ENCODE measurements around the gene NR2E1.

The NR2E1 gene

DNA sequence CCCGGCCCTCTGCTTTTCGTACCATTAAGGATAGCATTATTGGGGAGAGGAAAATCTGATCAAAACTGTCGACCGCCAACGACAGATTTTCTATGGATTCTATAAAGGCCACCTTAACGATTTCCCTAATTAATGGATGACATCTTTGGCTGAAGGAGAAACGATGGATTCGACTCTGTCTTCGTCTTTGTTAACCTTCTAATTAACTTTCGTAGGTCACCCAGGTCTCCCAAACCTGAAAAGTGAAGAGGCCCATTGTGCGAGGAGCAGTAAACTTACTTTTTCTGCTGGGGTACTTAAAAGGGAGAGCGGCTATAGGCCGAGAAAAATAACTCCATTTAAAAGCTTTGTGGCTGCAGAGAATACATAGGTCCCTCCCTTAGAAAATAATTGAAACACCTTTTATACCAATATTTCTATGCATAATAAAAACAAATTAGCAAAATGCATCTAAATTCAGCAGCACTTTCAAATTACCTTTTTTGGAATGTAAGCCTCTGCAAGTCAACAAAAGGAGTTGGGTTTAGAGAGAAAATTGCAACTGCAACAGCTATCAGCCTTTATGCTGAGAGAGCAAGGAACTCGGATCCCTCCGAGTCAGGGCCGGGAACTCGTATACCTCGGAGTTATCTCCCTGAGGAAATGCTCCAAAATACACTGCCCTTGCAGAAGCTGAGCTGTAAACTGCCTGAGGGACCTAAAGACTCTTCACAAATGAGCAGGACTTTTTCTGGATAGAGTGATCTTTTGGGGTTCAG lies 31.4 kb upstream of the NR2E1 start:
- Histone ChIP-seq H3K27me3 (peaks cover 59 to 90% (median 84%) of the 10 kb centered on the region in 11 experiments), H3K4me3 (no peak overlapping the region), H3K4me2 (peak overlapping the region in 2 of 11 experiments; percentile 79 to 83; a peak in 3 of 22 replicates), H3K4me1 (peaks cover 0 to 16% (median 5%) of the 10 kb centered on the region in 10 experiments; a peak in 8 of 20 replicates), H4K20me1 (peaks cover 0 to 17% (median 0%) of the 10 kb centered on the region in 11 experiments; a peak in 6 of 22 replicates), H3K27ac (no peak overlapping the region), H3K9ac (no peak overlapping the region), H3K9me3 (replicated peaks in 1 of 11) (peaks cover 0 to 5% (median 0%) of the 10 kb centered on the region in 11 experiments; a peak in 1 of 22 replicates), H3K36me3 (no peaks in the 10 kb centered on the region)
- TF ChIP-seq Cebpa-rat (IDR thresholded peaks at IDR 0.05): no peak

DNA sequence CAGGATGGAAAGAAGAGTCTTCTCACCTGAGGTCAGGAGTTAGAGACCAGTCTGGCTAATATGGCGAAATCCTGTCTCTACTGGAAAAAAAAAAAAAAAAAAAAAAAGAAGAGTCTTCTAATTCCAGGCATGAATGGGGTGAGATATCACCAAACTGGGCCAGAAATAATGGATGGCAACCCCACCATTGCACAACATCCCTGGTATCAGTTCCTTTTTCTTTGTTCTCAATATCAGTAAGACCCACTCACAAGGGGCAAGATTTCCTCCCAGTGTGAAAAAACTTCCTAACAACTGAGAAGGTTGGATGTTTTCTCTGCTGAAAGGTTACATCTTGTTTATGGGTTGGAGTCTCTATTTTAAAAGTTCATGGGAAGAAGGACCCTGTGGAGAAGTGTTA lies 23.6 kb upstream of the NR2E1 start:
- Histone ChIP-seq H3K9ac (peak overlapping the region in 4 of 11 experiments; percentile 43 to 60 (median 58); a peak in 7 of 22 replicates), H3K36me3 (no peaks in the 10 kb centered on the region), H3K9me3 (replicated peaks in 1 of 11) (no peaks in the 10 kb centered on the region), H3K4me1 (peaks cover 0 to 46% (median 27%) of the 10 kb centered on the region in 10 experiments; a peak in 17 of 20 replicates), H3K4me2 (peak overlapping the region in 10 of 11 experiments; percentile 37 to 88 (median 75); a peak in 19 of 22 replicates), H4K20me1 (no peaks in the 10 kb centered on the region), H3K4me3 (peak overlapping the region in 2 of 10 experiments; percentile 20; a peak in 1 of 20 replicates), H3K27ac (peak overlapping the region in 9 of 11 experiments; percentile 6 to 82 (median 62); a peak in 16 of 22 replicates), H3K27me3 (peaks cover 0 to 19% (median 5%) of the 10 kb centered on the region in 11 experiments; a peak in 17 of 22 replicates)
- TF ChIP-seq Cebpa-rat (IDR thresholded peaks at IDR 0.05): peak in 10 of 11 experiments; percentile 77 to 99 (median 93)

DNA sequence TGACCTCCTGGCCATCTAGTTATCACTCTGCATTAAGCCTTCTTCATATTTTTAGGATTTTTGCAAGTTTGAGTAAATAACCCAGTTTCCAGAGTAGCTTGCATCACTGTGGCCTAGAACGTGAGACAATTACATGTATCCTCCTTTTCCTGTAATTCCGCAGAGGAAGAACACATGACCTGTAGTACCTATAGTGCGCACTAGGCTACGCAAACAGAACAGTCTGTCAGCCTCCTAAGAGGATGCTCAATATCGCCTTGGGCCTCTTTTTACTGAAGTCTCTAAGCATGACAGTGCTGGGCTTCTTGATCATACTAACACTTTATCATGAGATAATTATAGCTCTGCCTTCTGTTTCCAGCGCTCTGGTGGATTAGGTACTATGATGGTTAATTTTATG lies 20.2 kb upstream of the NR2E1 start:
- no peak for TF ChIP-seq Cebpa-rat (IDR thresholded peaks at IDR 0.05)
- Histone ChIP-seq H3K4me3 (no peak overlapping the region), H3K9me3 (replicated peaks in 1 of 11) (peaks cover 0 to 11% (median 8%) of the 10 kb centered on the region in 11 experiments; a peak in 16 of 22 replicates), H4K20me1 (no peaks in the 10 kb centered on the region), H3K36me3 (no peaks in the 10 kb centered on the region), H3K4me2 (no peak overlapping the region), H3K27me3 (peaks cover 0 to 9% (median 0%) of the 10 kb centered on the region in 11 experiments; a peak in 5 of 22 replicates), H3K9ac (no peak overlapping the region), H3K27ac (no peak overlapping the region), H3K4me1 (peaks cover 0 to 36% (median 27%) of the 10 kb centered on the region in 10 experiments; a peak in 17 of 20 replicates)

DNA sequence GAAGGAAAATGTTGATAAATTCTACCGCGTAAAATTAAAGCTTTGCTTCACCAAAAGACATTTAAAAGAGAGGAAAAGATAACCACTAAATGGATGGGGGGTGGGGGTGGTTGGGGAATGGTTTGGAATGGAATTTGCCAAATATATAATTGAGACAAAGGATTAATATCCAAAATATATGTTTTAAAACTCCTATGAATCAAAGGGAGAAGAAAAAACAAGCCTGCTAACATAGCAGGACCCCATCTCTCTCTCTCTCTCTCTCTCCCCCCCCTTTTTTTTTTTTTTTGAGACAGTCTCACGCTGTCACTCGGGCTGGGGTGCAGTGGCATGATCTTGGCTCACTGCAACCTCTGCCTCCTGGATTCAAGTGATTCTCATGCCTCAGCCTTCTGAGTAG lies 13.4 kb upstream of the NR2E1 start:
- Histone ChIP-seq H3K4me3 (no peak overlapping the region), H3K4me2 (no peak overlapping the region), H3K9me3 (replicated peaks in 1 of 11) (peaks cover 0 to 20% (median 11%) of the 10 kb centered on the region in 11 experiments; a peak in 18 of 22 replicates), H3K36me3 (no peaks in the 10 kb centered on the region), H4K20me1 (peaks cover 0 to 14% (median 5%) of the 10 kb centered on the region in 11 experiments; a peak in 9 of 22 replicates), H3K9ac (no peak overlapping the region), H3K27me3 (peaks cover 32 to 56% (median 42%) of the 10 kb centered on the region in 11 experiments), H3K27ac (no peak overlapping the region), H3K4me1 (peaks cover 0 to 4% (median 0%) of the 10 kb centered on the region in 10 experiments; a peak in 5 of 20 replicates)
- TF ChIP-seq Cebpa-rat (IDR thresholded peaks at IDR 0.05): no peak

DNA sequence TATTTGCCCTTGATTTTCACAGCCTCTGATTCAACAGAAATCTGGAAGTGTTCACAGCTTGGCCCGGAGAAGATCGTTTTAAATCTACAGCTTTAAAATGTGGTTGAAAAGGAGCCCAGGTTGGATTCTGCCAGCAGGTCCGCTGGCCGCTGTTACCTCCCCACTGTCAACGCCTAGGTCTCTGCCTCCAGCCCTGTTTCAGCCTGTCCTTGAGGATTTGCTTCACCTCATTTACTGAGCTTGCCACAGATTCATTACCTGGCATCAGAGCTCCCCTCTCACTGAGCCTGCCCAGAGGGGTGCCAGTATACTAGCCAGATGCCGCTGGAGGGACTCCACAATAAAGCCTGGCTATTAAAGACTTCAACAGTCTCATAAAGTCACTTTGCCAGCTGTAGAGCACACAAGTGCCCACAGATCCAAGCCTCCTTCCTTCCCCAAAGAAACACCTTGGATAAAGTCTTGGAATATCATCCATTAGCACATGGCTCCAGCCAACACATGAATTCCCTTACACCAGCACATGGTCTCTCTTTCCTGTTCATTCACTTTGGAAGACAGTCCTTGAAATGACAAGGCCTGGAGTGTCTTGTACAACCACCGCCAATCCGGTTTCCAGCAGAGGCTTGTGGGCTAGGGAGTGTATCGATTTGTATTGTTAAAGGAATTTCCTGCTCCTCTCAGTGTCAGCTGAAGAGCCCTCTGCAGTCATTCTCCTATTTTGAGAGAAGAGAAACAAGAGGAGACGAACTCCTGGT lies 9.5 kb upstream of the NR2E1 start:
- H3K36me3 ChIP-seq: no peaks in the 10 kb centered on the region
- H3K4me1 ChIP-seq: peaks cover 0 to 6% (median 0%) of the 10 kb centered on the region in 10 experiments; a peak in 5 of 20 replicates
- no peak overlapping the region; a peak in 1 of 22 replicates for H3K4me2 ChIP-seq
- no peak overlapping the region for H3K27ac ChIP-seq
- H3K4me3 ChIP-seq: no peak overlapping the region
- peaks cover 72 to 88% (median 81%) of the 10 kb centered on the region in 11 experiments for H3K27me3 ChIP-seq
- peaks cover 0 to 20% (median 8%) of the 10 kb centered on the region in 11 experiments; a peak in 13 of 22 replicates for H3K9me3 ChIP-seq (replicated peaks in 1 of 11)
- peaks cover 0 to 46% (median 14%) of the 10 kb centered on the region in 11 experiments; a peak in 12 of 22 replicates for H4K20me1 ChIP-seq
- H3K9ac ChIP-seq: no peak overlapping the region
- no peak for TF ChIP-seq Cebpa-rat (IDR thresholded peaks at IDR 0.05)

DNA sequence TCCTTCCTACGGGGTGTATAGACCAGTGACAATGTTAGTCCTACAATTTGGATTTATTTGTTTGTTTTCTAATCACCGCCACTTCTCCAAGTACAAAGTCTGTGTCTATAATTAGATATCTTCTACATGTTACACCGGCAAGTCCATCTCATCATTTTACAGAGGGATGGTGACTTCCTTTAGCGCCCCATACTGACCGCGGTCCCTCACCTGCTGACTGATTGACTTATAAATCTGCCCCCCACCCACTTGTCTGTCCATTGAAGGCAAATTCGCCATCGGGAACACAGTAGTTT lies 8.9 kb upstream of the NR2E1 start:
- no peak for TF ChIP-seq Cebpa-rat (IDR thresholded peaks at IDR 0.05)
- Histone ChIP-seq H3K9ac (no peak overlapping the region), H4K20me1 (peaks cover 0 to 52% (median 14%) of the 10 kb centered on the region in 11 experiments; a peak in 12 of 22 replicates), H3K27ac (no peak overlapping the region), H3K4me3 (peak overlapping the region in 2 of 10 experiments; percentile 30 to 44; a peak in 2 of 20 replicates), H3K9me3 (replicated peaks in 1 of 11) (peaks cover 0 to 20% (median 8%) of the 10 kb centered on the region in 11 experiments; a peak in 13 of 22 replicates), H3K4me1 (peaks cover 0 to 6% (median 0%) of the 10 kb centered on the region in 10 experiments; a peak in 5 of 20 replicates), H3K36me3 (no peaks in the 10 kb centered on the region), H3K4me2 (peak overlapping the region in 3 of 11 experiments; percentile 62 to 73 (median 72); a peak in 4 of 22 replicates), H3K27me3 (peaks cover 77 to 91% (median 86%) of the 10 kb centered on the region in 11 experiments)

DNA sequence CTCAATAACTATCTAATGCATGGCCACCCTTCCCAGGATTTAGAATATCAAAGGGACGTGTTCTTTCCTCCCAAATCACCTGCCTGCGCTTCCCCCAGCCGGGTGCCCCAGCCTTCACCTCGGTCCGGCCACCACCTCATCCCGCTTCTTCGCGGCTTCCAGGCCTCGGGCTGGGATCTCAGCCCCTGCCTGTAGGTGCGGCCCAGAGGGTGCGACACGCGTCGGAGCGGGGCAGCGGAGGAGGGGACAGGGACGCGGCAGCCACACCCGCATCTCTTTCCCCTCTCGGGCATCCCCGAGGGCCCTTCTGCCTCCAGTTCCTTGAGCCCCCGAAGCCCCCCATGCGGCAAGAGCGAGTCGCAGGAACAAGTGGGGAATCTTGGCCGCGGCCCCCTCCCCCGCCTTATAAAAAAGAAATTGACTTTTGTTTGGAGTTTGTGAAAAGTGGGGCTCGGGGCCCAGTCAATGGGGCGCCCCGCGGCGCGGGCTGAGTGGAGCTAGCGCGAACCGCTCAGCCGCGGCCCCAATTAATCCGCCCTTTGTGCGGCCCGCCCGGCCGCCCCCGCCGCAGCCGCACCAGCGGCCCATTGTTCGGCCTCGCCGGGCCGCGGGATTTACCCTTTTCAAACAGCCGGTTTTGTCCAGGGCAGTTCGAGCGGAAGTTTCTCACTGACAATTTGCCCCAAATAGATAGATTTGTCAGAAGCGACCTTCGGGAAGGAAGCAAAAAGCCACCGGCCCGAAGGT lies 8.4 kb upstream of the NR2E1 start:
- Histone ChIP-seq H4K20me1 (peaks cover 0 to 57% (median 18%) of the 10 kb centered on the region in 11 experiments; a peak in 12 of 22 replicates), H3K27me3 (peaks cover 82 to 97% (median 91%) of the 10 kb centered on the region in 11 experiments), H3K4me2 (peak overlapping the region in 9 of 11 experiments; percentile 0 to 73 (median 24); a peak in 11 of 22 replicates), H3K36me3 (no peaks in the 10 kb centered on the region), H3K4me3 (peak overlapping the region in 5 of 10 experiments; percentile 9 to 44 (median 34); a peak in 9 of 20 replicates), H3K27ac (no peak overlapping the region), H3K9ac (no peak overlapping the region), H3K4me1 (peaks cover 0 to 6% (median 0%) of the 10 kb centered on the region in 10 experiments; a peak in 5 of 20 replicates), H3K9me3 (replicated peaks in 1 of 11) (peaks cover 0 to 20% (median 8%) of the 10 kb centered on the region in 11 experiments; a peak in 13 of 22 replicates)
- no peak for TF ChIP-seq Cebpa-rat (IDR thresholded peaks at IDR 0.05)

All from BLaER1 treated with 17β-estradiol and CSF1 and Interleukin-3, amounts not matched to agents 10 nM and 100 nM (cell line).